ENCODE measurements around the gene TLR10. TPM values are rescaled to one million over a fixed set of nuclear protein-coding genes. Genes with fewer than 3 reads are reported as not detected.

TLR10 gene
- total and polyA plus RNA-seq, 9 of the 15 experiments (the other 6 are each of a cell fraction or from before 2014, with no cell fraction given): 0.03 to 0.05 TPM; not detected in 7

DNA sequence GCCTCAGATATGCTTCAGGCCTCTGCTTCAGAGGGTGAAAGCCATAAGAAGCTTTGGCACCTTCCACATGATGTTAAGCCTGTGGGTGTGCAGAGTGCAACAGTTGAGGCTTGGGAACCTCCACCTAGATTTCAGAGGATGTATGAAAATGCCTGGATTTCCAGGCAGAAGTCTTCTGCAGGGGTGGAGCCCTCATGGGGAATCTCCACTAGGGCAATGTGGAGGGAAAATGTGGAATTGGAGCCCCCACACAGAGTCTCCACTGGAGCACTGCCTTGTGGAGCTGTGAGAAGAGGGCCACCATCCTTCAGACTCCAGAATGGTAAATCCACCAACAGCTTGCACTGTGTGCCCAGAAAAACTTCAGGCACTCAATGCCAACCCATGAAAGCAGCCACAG, 35.2 kb downstream of the TLR10 start:
- no peaks in the 10 kb centered on the region for H3K36me3 ChIP-seq (ENCODE audit: control insufficient read depth, insufficient read depth, low read length)
- no peak for ATAC-seq
- no peak overlapping the region for H3K4me3 ChIP-seq
- in situ Hi-C loops (cut with MboI) (no loop called here), intact Hi-C loops (cut with micrococcal nuclease) (no loop called here)
- peaks cover 0 to 5% of the 10 kb centered on the region in 2 experiments; a peak in 1 of 5 replicates for H3K27me3 ChIP-seq (ENCODE audit: control insufficient read depth in 2 of 2, insufficient read depth in 2 of 2, low read length in 2 of 2)
- H3K9me3 ChIP-seq (replicated peaks; ENCODE audit: control insufficient read depth, insufficient read depth, low read depth, low read length): 0 out of 2 replicates have a peak, but pooled peaks cover 2% of the 10 kb centered on the region
- ChIA-PET POLR2A (no interaction called here), CTCF (ENCODE audit: low intra/inter-chr PET ratio) (no interaction called here)
- H4K20me1 ChIP-seq (replicated peaks; ENCODE audit: control insufficient read depth, insufficient read depth, low read length): no peaks in the 10 kb centered on the region
- no peak overlapping the region for H3K27ac ChIP-seq (ENCODE audit: extremely low read depth, low read depth, low read length)
- H3K79me2 ChIP-seq (ENCODE audit: control insufficient read depth, insufficient read depth, low read length): no peaks in the 10 kb centered on the region
- H3K4me2 ChIP-seq (ENCODE audit: insufficient read depth, low read length): no peak overlapping the region
- no peaks in the 10 kb centered on the region for H3K9me1 ChIP-seq (ENCODE audit: control insufficient read depth, insufficient read depth, low read length)
- TF ChIP-seq ZNF445 (CRISPR knock-in tag; IDR thresholded peaks at IDR 0.05; ENCODE audit: low read depth): no peak
- TF ChIP-seq SP1 (CRISPR knock-in tag; IDR thresholded peaks at IDR 0.05): no peak
- no peak for TF ChIP-seq ATF1 (CRISPR knock-in tag; IDR thresholded peaks at IDR 0.05)
- TF ChIP-seq ATF1 (tag; IDR thresholded peaks at IDR 0.05): no peak
- no peak for TF ChIP-seq DNMT1 (IDR thresholded peaks at IDR 0.05)
- no peak for TF ChIP-seq ZNF133 (CRISPR knock-in tag; IDR thresholded peaks at IDR 0.05)
- no peak for TF ChIP-seq POLR2AphosphoS5 (IDR thresholded peaks at IDR 0.05; ENCODE audit: control insufficient read depth, insufficient read depth, low read depth, low read length)
- TF ChIP-seq, protein P1, sequence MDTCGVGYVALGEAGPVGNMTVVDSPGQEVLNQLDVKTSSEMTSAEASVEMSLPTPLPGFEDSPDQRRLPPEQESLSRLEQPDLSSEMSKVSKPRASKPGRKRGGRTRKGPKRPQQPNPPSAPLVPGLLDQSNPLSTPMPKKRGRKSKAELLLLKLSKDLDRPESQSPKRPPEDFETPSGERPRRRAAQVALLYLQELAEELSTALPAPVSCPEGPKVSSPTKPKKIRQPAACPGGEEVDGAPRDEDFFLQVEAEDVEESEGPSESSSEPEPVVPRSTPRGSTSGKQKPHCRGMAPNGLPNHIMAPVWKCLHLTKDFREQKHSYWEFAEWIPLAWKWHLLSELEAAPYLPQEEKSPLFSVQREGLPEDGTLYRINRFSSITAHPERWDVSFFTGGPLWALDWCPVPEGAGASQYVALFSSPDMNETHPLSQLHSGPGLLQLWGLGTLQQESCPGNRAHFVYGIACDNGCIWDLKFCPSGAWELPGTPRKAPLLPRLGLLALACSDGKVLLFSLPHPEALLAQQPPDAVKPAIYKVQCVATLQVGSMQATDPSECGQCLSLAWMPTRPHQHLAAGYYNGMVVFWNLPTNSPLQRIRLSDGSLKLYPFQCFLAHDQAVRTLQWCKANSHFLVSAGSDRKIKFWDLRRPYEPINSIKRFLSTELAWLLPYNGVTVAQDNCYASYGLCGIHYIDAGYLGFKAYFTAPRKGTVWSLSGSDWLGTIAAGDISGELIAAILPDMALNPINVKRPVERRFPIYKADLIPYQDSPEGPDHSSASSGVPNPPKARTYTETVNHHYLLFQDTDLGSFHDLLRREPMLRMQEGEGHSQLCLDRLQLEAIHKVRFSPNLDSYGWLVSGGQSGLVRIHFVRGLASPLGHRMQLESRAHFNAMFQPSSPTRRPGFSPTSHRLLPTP (IDR thresholded peaks at IDR 0.05; ENCODE audit: borderline replicate concordance, extremely low read depth, insufficient read length): no peak
- TF ChIP-seq, protein P2, sequence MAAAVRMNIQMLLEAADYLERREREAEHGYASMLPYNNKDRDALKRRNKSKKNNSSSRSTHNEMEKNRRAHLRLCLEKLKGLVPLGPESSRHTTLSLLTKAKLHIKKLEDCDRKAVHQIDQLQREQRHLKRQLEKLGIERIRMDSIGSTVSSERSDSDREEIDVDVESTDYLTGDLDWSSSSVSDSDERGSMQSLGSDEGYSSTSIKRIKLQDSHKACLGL (CRISPR knock-in tag; IDR thresholded peaks at IDR 0.05; ENCODE audit: borderline replicate concordance, poor library complexity, severe bottlenecking): no peak
- TF ChIP-seq ETV5 (CRISPR knock-in tag; IDR thresholded peaks at IDR 0.05; ENCODE audit: low read depth): no peak
- TF ChIP-seq, protein P3, sequence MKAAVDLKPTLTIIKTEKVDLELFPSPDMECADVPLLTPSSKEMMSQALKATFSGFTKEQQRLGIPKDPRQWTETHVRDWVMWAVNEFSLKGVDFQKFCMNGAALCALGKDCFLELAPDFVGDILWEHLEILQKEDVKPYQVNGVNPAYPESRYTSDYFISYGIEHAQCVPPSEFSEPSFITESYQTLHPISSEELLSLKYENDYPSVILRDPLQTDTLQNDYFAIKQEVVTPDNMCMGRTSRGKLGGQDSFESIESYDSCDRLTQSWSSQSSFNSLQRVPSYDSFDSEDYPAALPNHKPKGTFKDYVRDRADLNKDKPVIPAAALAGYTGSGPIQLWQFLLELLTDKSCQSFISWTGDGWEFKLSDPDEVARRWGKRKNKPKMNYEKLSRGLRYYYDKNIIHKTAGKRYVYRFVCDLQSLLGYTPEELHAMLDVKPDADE (conservative IDR thresholded peaks at IDR 0.05; ENCODE audit: control insufficient read depth, low read depth, low read length): no peak
- TF ChIP-seq ZFPM2 (CRISPR knock-in tag; IDR thresholded peaks at IDR 0.05): no peak
- TF ChIP-seq, protein P4, sequence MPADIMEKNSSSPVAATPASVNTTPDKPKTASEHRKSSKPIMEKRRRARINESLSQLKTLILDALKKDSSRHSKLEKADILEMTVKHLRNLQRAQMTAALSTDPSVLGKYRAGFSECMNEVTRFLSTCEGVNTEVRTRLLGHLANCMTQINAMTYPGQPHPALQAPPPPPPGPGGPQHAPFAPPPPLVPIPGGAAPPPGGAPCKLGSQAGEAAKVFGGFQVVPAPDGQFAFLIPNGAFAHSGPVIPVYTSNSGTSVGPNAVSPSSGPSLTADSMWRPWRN (IDR thresholded peaks at IDR 0.05; ENCODE audit: low read depth): no peak
- no peak for TF ChIP-seq ETV6 (IDR thresholded peaks at IDR 0.05; ENCODE audit: borderline replicate concordance in 1 of 2, low read depth in 2 of 2, low read length in 1 of 2)
- TF ChIP-seq ETV6 (CRISPR knock-in tag; IDR thresholded peaks at IDR 0.05; ENCODE audit: borderline replicate concordance): no peak
- TF ChIP-seq SMC3 (conservative IDR thresholded peaks at IDR 0.05; ENCODE audit: insufficient read depth, low read depth, low read length): no peak
- no peak for TF ChIP-seq SNIP1 (IDR thresholded peaks at IDR 0.05; ENCODE audit: low read depth)
- TF ChIP-seq C11orf30 (IDR thresholded peaks at IDR 0.05; ENCODE audit: low read depth): no peak
- BruUV-seq (replicated peaks): no TSS peak
- DNase-seq (ENCODE audit: extremely low read depth in 1 of 4, low spot score in 3 of 4): no peak
- FAIRE-seq: no peak
- no peaks in the 10 kb centered on the region for H3K4me1 ChIP-seq (replicated peaks in 1 of 2; ENCODE audit: control insufficient read depth in 2 of 2, insufficient read depth in 2 of 2, low read length in 2 of 2)
- no peak overlapping the region for H3K9ac ChIP-seq (ENCODE audit: insufficient read depth in 1 of 2, low read depth in 2 of 2, low read length in 2 of 2)
- no peak overlapping the region for H2AFZ ChIP-seq (ENCODE audit: low read depth, low read length)

Measured in K562 (cell line).